ENCODE measurements around the gene WNT7B. TPM values are rescaled to one million over a fixed set of nuclear protein-coding genes. Genes with fewer than 3 reads are reported as not detected.

Gene WNT7B
- total RNA-seq, 4 donors from 2014 or later, result not detected

DNA sequence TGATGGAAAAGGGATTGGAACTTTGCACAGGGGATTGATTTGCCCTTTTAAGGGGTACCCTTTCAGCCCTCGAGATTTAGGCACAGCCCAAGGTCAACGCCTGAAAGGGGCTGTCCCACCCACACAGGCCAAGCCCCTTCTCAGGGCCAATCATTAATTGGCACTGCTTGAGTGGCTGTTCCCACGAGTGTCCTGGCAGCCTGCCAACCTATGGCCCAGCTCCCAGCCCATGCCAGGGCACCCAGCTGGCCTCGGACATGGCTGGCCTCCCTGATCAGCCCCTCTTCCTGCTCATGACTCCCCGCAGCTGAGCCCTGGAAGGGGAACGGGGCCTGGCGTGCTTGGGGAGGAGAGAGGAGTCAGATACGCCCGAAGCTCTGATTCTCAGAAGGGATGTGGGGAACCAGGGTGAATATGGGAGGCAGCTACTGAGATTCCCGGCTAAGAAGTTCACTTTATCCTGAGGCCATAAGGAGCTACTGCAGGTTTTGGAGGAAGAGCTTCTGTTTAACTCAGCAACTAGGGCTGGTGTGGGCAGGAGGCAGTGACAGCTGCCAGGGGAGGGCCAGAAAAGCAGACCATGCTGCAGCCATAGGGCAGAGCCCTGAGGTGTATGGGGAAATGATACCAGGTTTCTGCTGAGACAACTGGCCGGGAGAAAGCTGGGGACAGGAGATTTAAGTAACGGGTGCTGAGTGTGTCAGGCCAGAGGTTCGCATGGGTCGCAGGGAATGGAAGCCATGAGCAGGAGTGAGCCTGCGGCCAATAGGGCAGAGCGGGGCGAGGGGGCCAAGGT lies 30.0 kb downstream of the WNT7B start:
- Histone ChIP-seq H3K27me3 (peaks cover 0 to 11% of the 10 kb centered on the region in 2 donors), H3K4me1 (no peaks in the 10 kb centered on the region), H3K27ac (no peak overlapping the region), H3K9me3 (no peaks in the 10 kb centered on the region), H3K4me3 (no peak overlapping the region), H3K36me3 (no peaks in the 10 kb centered on the region)
- TF ChIP-seq, protein P1, sequence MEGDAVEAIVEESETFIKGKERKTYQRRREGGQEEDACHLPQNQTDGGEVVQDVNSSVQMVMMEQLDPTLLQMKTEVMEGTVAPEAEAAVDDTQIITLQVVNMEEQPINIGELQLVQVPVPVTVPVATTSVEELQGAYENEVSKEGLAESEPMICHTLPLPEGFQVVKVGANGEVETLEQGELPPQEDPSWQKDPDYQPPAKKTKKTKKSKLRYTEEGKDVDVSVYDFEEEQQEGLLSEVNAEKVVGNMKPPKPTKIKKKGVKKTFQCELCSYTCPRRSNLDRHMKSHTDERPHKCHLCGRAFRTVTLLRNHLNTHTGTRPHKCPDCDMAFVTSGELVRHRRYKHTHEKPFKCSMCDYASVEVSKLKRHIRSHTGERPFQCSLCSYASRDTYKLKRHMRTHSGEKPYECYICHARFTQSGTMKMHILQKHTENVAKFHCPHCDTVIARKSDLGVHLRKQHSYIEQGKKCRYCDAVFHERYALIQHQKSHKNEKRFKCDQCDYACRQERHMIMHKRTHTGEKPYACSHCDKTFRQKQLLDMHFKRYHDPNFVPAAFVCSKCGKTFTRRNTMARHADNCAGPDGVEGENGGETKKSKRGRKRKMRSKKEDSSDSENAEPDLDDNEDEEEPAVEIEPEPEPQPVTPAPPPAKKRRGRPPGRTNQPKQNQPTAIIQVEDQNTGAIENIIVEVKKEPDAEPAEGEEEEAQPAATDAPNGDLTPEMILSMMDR (IDR thresholded peaks at IDR 0.05), result no peak
- TF ChIP-seq EP300 (IDR thresholded peaks at IDR 0.05), result no peak
- no peak for TF ChIP-seq POLR2A (IDR thresholded peaks at IDR 0.05)
- no peak for DNase-seq (ENCODE audit: low spot score in 2 of 2)
- 67 to 71% methylated on average over 14 of the region's 17 CpGs for WGBS, 2 donors

DNA sequence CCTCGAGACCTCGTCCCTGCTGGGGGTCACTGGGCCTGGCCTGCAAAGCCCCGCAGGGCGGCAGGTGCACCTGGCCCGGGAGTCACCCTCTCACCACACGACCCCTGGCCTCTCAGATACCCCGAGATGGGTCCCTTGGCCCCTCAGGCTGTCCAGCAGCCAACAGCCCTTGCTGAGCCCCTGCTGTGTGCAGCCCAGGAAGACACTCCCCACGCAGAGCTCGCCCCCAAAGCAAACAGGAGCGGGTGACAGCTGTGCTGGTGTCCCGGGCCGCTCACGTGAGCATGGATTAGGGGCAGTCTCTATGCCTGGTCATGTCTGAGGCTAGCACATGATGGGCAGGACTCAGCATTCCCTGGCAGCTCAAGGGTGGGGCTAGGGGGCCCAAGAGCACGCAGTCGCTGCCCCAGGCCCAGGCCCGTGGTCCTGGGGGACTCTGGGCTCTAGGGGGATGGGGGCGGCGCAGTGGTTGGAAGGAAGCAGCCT lies 31.3 kb downstream of the WNT7B start:
- DNase-seq (ENCODE audit: low spot score in 2 of 2), result no peak
- Histone ChIP-seq H3K4me3 (no peak overlapping the region), H3K27me3 (peaks cover 0 to 6% of the 10 kb centered on the region in 2 donors), H3K27ac (no peak overlapping the region), H3K36me3 (no peaks in the 10 kb centered on the region), H3K4me1 (no peaks in the 10 kb centered on the region), H3K9me3 (no peaks in the 10 kb centered on the region)
- 67 to 71% methylated on average over 7 of the region's 18 CpGs for WGBS, 2 donors
- TF ChIP-seq, protein P1 (IDR thresholded peaks at IDR 0.05), result no peak
- TF ChIP-seq EP300 (IDR thresholded peaks at IDR 0.05) (no peak), POLR2A (IDR thresholded peaks at IDR 0.05) (no peak)

DNA sequence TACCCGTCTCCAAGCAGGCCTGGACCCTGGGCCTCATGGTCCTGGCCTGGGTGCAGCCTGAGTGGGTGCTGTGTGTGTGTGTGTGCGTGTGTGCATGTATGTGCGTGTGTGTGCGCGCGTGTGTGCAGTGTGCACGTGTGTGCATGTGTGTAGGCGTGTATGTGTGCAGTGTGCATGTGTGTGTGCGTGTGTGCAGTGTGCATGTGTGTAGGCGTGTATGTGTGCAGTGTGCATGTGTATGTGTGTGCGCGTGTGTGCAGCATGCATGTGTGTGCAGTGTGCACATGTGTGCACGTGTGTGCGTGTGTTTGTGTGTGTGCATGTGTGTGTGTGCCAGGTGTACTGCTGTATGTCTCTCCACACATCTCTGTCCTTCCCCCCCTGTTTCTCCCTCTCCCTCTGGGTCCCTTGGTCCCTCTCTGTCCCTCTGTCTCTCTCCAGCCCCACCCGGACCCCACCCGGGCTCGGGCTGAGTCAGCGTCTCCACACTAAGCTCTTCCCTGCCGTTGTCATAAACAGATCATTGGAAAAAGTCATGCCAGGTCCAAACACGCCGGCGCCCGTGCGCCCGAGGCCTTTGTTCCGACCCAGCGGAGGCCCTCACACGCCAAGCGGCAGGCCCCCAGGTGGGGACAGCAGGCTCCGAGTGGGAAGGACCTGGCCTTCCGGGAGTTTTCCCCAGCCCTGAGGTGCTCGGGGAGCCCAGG lies 34.0 kb downstream of the WNT7B start:
- Histone ChIP-seq H3K27ac (no peak overlapping the region), H3K4me3 (no peak overlapping the region), H3K4me1 (no peaks in the 10 kb centered on the region), H3K9me3 (peaks cover 0 to 10% (median 0%) of the 10 kb centered on the region in 4 donors), H3K27me3 (peaks cover 0 to 6% of the 10 kb centered on the region in 2 donors), H3K36me3 (no peaks in the 10 kb centered on the region)
- DNase-seq (ENCODE audit: low spot score in 2 of 2), result no peak
- WGBS, 2 donors, result 83 to 92% methylated on average over 32 of the region's 32 CpGs
- no peak for TF ChIP-seq POLR2A (IDR thresholded peaks at IDR 0.05)

DNA sequence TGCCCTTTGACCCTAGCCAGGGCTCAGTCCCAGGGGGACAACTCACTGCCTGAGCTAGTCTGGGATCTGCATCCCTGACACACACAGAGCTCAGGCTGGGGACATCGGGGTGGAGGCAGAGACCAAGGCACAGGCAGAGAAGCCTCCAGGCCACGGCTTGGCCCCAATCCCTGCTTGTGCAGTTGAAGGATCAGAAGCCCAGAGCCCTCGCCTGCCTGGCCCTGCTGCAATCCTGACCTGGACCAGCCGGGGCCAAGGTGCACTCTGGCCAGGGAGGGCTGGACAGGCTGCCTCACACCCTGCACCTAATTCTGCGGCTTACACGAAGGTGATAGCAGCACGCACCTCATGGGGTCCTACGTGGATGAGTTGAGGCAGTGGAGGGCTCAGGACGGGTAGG lies 34.6 kb downstream of the WNT7B start:
- no peak for DNase-seq (ENCODE audit: low spot score in 2 of 2)
- H3K9me3 ChIP-seq, result peaks cover 0 to 10% (median 0%) of the 10 kb centered on the region in 4 donors
- no peak overlapping the region for H3K4me3 ChIP-seq
- H3K27ac ChIP-seq, result no peak overlapping the region
- H3K4me1 ChIP-seq, result no peaks in the 10 kb centered on the region
- H3K36me3 ChIP-seq, result no peaks in the 10 kb centered on the region
- 75% methylated on average over 9 of the region's 9 CpGs; no CpG with 5 or more reads in 1 of the 2 donors for WGBS, 2 donors
- H3K27me3 ChIP-seq, result peaks cover 0 to 6% of the 10 kb centered on the region in 2 donors
- no peak for TF ChIP-seq EP300 (IDR thresholded peaks at IDR 0.05)
- TF ChIP-seq, protein P1 (IDR thresholded peaks at IDR 0.05), result no peak
- no peak for TF ChIP-seq POLR2A (IDR thresholded peaks at IDR 0.05)

DNA sequence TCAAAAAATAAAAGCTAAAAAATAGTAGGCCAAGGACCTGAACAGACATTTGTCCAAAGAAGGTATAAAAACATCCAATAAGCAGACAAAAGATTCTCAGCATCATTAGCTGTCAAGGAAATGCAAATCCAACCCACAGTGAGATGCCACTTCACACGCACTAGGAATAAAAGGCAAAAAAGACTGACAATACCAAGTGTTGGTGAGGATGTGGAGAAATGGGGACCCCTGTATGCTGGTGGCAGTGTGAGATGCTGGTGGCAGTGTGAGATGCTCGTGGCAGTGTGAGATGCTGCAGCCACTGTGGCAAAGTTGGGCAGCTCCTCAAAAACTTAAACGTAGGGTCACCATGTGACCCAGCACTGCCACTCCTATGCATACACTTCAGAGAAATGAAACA lies 38.0 kb downstream of the WNT7B start:
- no peak overlapping the region for H3K4me3 ChIP-seq
- peaks cover 0 to 10% (median 0%) of the 10 kb centered on the region in 4 donors for H3K9me3 ChIP-seq
- no peak for DNase-seq (ENCODE audit: low spot score in 2 of 2)
- H3K27me3 ChIP-seq, result peaks cover 0 to 23% of the 10 kb centered on the region in 2 donors
- H3K27ac ChIP-seq, result no peak overlapping the region
- no peaks in the 10 kb centered on the region for H3K36me3 ChIP-seq
- H3K4me1 ChIP-seq, result peaks cover 0 to 10% (median 0%) of the 10 kb centered on the region in 4 donors
- TF ChIP-seq POLR2A (IDR thresholded peaks at IDR 0.05) (no peak), EP300 (IDR thresholded peaks at IDR 0.05) (no peak)
- TF ChIP-seq, protein P1 (IDR thresholded peaks at IDR 0.05), result no peak
- WGBS, 2 donors, result 82 to 91% methylated on average over 3 of the region's 3 CpGs
